ENCODE results near the gene CNOT10.

DNA sequence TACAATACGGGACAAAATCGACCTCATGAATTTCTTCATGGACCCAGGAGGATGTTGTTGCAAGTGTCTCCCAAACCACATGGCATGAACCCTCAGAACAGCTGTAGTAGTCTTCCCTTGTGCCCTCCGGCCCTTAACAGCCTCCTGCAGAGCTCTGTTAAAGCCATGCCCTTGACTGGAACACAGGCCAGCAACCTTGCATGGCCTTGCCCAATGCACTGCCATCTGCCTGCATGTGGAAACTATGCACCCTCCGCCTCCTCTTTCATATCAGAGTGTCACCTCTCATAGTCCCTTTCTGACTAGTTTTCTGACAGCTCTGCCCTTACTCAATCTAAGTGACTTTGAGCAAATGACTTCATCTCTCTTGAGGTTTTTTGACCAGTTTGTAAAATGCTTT, 93.4 kb downstream of the CNOT10 start:
- TF ChIP-seq, protein P1, sequence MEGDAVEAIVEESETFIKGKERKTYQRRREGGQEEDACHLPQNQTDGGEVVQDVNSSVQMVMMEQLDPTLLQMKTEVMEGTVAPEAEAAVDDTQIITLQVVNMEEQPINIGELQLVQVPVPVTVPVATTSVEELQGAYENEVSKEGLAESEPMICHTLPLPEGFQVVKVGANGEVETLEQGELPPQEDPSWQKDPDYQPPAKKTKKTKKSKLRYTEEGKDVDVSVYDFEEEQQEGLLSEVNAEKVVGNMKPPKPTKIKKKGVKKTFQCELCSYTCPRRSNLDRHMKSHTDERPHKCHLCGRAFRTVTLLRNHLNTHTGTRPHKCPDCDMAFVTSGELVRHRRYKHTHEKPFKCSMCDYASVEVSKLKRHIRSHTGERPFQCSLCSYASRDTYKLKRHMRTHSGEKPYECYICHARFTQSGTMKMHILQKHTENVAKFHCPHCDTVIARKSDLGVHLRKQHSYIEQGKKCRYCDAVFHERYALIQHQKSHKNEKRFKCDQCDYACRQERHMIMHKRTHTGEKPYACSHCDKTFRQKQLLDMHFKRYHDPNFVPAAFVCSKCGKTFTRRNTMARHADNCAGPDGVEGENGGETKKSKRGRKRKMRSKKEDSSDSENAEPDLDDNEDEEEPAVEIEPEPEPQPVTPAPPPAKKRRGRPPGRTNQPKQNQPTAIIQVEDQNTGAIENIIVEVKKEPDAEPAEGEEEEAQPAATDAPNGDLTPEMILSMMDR (IDR thresholded peaks at IDR 0.05), result no peak
- no peak for TF ChIP-seq EZH2 (IDR thresholded peaks at IDR 0.05; ENCODE audit: borderline replicate concordance, insufficient read depth, low read depth, low read length, poor library complexity, severe bottlenecking)

Data from B cell (primary cell).